ENCODE results near the gene GMDS. TPM values are rescaled to one million over a fixed set of nuclear protein-coding genes. Genes with fewer than 3 reads are reported as not detected.
A peak's percentile ranks its signal among the peaks of the same experiment; 100 is the strongest.

GMDS gene
- total and polyA plus RNA-seq, 2 of the 13 experiments (the other 11 are each of a cell fraction or from before 2014, with no cell fraction given) = 64.4 to 112 TPM

GRCh38 chr6:1865585-1865984 lies 379.8 kb downstream of the GMDS start:
- BruUV-seq (replicated peaks) = no TSS peak
- POLR2A ChIA-PET = no interaction called here
- intact Hi-C loops (cut with micrococcal nuclease; ENCODE audit: unreplicated experiment) = loop anchor here (2.0 kb wide), 1 partner anchor 45 kb away; no protein-coding TSS in a partner anchor
- Histone ChIP-seq H3K4me3 (replicated peaks in 1 of 3; ENCODE audit: insufficient read depth in 1 of 3, low read depth in 2 of 3, low read length in 3 of 3) (no peak overlapping the region), H3K9me3 (ENCODE audit: low read length) (no peaks in the 10 kb centered on the region), H3K27ac (ENCODE audit: extremely low read length, insufficient read depth, low read length) (no peak overlapping the region), H4K20me1 (ENCODE audit: insufficient read depth, low read length) (peaks cover 10% of the 10 kb centered on the region; the same call in 1 of the 2 replicates), H3K79me2 (ENCODE audit: insufficient read depth, low read length) (no peaks in the 10 kb centered on the region), H3K27me3 (ENCODE audit: control insufficient read depth in 1 of 2, insufficient read depth in 2 of 2, low read length in 2 of 2) (no peaks in the 10 kb centered on the region), H2AFZ (ENCODE audit: low read length) (no peak overlapping the region), H3K4me2 (ENCODE audit: low read depth, low read length) (no peak overlapping the region), H3K9ac (ENCODE audit: insufficient read depth, low read depth, low read length) (no peak overlapping the region), H3K4me1 (ENCODE audit: insufficient read depth, low read length) (peaks cover 27% of the 10 kb centered on the region), H3K36me3 (replicated peaks in 1 of 2; ENCODE audit: control insufficient read depth in 1 of 2, insufficient read depth in 2 of 2, low read length in 2 of 2) (peaks cover 0 to 7% of the 10 kb centered on the region in 2 experiments; a peak in 2 of 5 replicates)
- DNase-seq (ENCODE audit: low spot score) (peak; percentile 25), FAIRE-seq (peak; percentile 59), ATAC-seq (peak; percentile 69)
- in situ Hi-C loops (cut with HindIII; ENCODE audit: extremely low pct_ligation_motif_present, low pct_unique_long_range_greater_than_20kb) = no loop called here
- 80% methylated on average over 7 of the region's 7 CpGs for whole genome bisulfite sequencing (ENCODE audit: low lambda C conversion rate)
- CTCF ChIA-PET (ENCODE audit: low intra/inter-chr PET ratio, low total read pairs) = no interaction called here
- TF ChIP-seq SP4 (CRISPR knock-in tag; IDR thresholded peaks at IDR 0.05) = no peak
- TF ChIP-seq NPAS2 (CRISPR knock-in tag; IDR thresholded peaks at IDR 0.05; ENCODE audit: borderline replicate concordance) = no peak
- no peak for TF ChIP-seq ZBTB26 (CRISPR knock-in tag; IDR thresholded peaks at IDR 0.05; ENCODE audit: borderline replicate concordance)
- TF ChIP-seq, protein P1, sequence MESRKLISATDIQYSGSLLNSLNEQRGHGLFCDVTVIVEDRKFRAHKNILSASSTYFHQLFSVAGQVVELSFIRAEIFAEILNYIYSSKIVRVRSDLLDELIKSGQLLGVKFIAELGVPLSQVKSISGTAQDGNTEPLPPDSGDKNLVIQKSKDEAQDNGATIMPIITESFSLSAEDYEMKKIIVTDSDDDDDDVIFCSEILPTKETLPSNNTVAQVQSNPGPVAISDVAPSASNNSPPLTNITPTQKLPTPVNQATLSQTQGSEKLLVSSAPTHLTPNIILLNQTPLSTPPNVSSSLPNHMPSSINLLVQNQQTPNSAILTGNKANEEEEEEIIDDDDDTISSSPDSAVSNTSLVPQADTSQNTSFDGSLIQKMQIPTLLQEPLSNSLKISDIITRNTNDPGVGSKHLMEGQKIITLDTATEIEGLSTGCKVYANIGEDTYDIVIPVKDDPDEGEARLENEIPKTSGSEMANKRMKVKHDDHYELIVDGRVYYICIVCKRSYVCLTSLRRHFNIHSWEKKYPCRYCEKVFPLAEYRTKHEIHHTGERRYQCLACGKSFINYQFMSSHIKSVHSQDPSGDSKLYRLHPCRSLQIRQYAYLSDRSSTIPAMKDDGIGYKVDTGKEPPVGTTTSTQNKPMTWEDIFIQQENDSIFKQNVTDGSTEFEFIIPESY (CRISPR knock-in tag; IDR thresholded peaks at IDR 0.05) = 0 out of 2 replicates have a peak, but pooled peaks have one; percentile 20
- TF ChIP-seq PHB2 (IDR thresholded peaks at IDR 0.05; ENCODE audit: partially characterized antibody) = no peak
- TF ChIP-seq, protein P2, sequence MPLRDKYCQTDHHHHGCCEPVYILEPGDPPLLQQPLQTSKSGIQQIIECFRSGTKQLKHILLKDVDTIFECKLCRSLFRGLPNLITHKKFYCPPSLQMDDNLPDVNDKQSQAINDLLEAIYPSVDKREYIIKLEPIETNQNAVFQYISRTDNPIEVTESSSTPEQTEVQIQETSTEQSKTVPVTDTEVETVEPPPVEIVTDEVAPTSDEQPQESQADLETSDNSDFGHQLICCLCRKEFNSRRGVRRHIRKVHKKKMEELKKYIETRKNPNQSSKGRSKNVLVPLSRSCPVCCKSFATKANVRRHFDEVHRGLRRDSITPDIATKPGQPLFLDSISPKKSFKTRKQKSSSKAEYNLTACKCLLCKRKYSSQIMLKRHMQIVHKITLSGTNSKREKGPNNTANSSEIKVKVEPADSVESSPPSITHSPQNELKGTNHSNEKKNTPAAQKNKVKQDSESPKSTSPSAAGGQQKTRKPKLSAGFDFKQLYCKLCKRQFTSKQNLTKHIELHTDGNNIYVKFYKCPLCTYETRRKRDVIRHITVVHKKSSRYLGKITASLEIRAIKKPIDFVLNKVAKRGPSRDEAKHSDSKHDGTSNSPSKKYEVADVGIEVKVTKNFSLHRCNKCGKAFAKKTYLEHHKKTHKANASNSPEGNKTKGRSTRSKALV (CRISPR knock-in tag; IDR thresholded peaks at IDR 0.05) = no peak
- no peak for TF ChIP-seq ZNF451 (CRISPR knock-in tag; IDR thresholded peaks at IDR 0.05)
- TF ChIP-seq MLX (CRISPR knock-in tag; IDR thresholded peaks at IDR 0.05) = no peak
- no peak for TF ChIP-seq ESRRA (CRISPR knock-in tag; IDR thresholded peaks at IDR 0.05; ENCODE audit: low read depth)
- no peak for TF ChIP-seq ZBTB7B (CRISPR knock-in tag; IDR thresholded peaks at IDR 0.05)
- TF ChIP-seq ZNF136 (CRISPR knock-in tag; IDR thresholded peaks at IDR 0.05; ENCODE audit: low read depth) = no peak
- TF ChIP-seq PLRG1 (conservative IDR thresholded peaks at IDR 0.05) = no peak
- TF ChIP-seq DR1 (CRISPR knock-in tag; IDR thresholded peaks at IDR 0.05) = no peak
- TF ChIP-seq ZXDC (CRISPR knock-in tag; IDR thresholded peaks at IDR 0.05) = no peak
- no peak for TF ChIP-seq CEBPB (IDR thresholded peaks at IDR 0.05; ENCODE audit: borderline replicate concordance, low read depth, low read length)
- no peak for TF ChIP-seq ATF1 (CRISPR knock-in tag; IDR thresholded peaks at IDR 0.05)
- no peak for TF ChIP-seq ZNF33B (CRISPR knock-in tag; IDR thresholded peaks at IDR 0.05)
- TF ChIP-seq ASH2L (IDR thresholded peaks at IDR 0.05; ENCODE audit: insufficient read length, low read depth, low read length) = peak; percentile 25
